HEK293 (cell line): ENCODE results near the gene GPR158.

Experiments
- CTCF ChIA-PET: fragments of 350-600 bp; formaldehyde crosslinking; extraction: SDS; loops from one replicate; lab custom pipeline; 2021; ENCODE audit warnings: antibody characterized with exemption; lab: Yijun Ruan, JAX
- POLR2A ChIA-PET: fragments of 300-600 bp; formaldehyde crosslinking; extraction: SDS; loops from one replicate; lab custom pipeline; 2020; ENCODE audit warnings: antibody characterized with exemption, inconsistent platforms; lab: Yijun Ruan, JAX
- H3K27ac ChIP-seq: fragments of 200-500 bp; sonication (Bioruptor generic); 2 replicates; pipeline ENCODE4 v1.5.1; 2014; ENCODE audit warnings: low read depth, low read length, control low read depth, inconsistent platforms; ENCODE audit errors: extremely low read depth
- H3K36me3 ChIP-seq, 2 experiments: fragments of 200-500 bp in 1 of 2; sonication (Bioruptor generic) in 1 of 2; 1 replicate in 1 of 2; 2 replicates in 1 of 2; pipeline ENCODE4 v1.5.1; 2014 to 2017; ENCODE audit warnings: inconsistent platforms in 2 of 2, low read length in 2 of 2; ENCODE audit not compliant: control insufficient read depth in 2 of 2, insufficient read depth in 1 of 2
- H3K4me1 ChIP-seq: fragments of 200-500 bp; sonication (Bioruptor generic); 2 replicates; pipeline ENCODE4 v1.5.1; 2014; ENCODE audit warnings: mild to moderate bottlenecking, low read length, inconsistent platforms; ENCODE audit not compliant: control insufficient read depth, insufficient read depth
- H3K4me3 ChIP-seq: 2 replicates; pipeline ENCODE4 v1.5.1; 2011; ENCODE audit warnings: low read depth, mild to moderate bottlenecking, control low read depth, low read length, moderate library complexity
- H3K9me3 ChIP-seq: fragments of 200-500 bp; sonication (Bioruptor generic); 2 replicates; pipeline ENCODE4 v1.5.1; 2014; ENCODE audit warnings: low read depth, low read length, inconsistent platforms; ENCODE audit not compliant: control insufficient read depth, insufficient read depth
- CTCF ChIP-seq: fragments of 450-650 bp; formaldehyde crosslinking; IDR thresholded peaks from 2 replicates; pipeline ENCODE4 v1.5.1; 2016; ENCODE audit warnings: missing biosample characterization, missing genetic modification characterization
- INSM2 ChIP-seq: fragments of 450-650 bp; formaldehyde crosslinking; IDR thresholded peaks from 2 replicates; pipeline ENCODE4 v1.5.1; 2016; ENCODE audit warnings: missing biosample characterization, missing genetic modification characterization
- KLF8 ChIP-seq: fragments of 450-650 bp; formaldehyde crosslinking; IDR thresholded peaks from 2 replicates; pipeline ENCODE4 v1.5.1; 2016; ENCODE audit warnings: missing biosample characterization, missing genetic modification characterization
- PATZ1 ChIP-seq: fragments of 450-650 bp; formaldehyde crosslinking; IDR thresholded peaks from 2 replicates; pipeline ENCODE4 v1.5.1; 2016; ENCODE audit warnings: missing biosample characterization, missing genetic modification characterization
- PBX3 ChIP-seq: sonication (generic); formaldehyde crosslinking; IDR thresholded peaks from 2 replicates; pipeline ENCODE4 v1.8.1; 2022; ENCODE audit warnings: mild to moderate bottlenecking, moderate library complexity, missing genetic modification reagents
- PRDM10 ChIP-seq: fragments of 450-650 bp; formaldehyde crosslinking; IDR thresholded peaks from 2 replicates; pipeline ENCODE4 v1.5.1; 2016; ENCODE audit warnings: missing biosample characterization, missing genetic modification characterization
- PRDM6 ChIP-seq: fragments of 450-650 bp; formaldehyde crosslinking; IDR thresholded peaks from 2 replicates; pipeline ENCODE4 v1.5.1; 2017; ENCODE audit warnings: missing biosample characterization, missing genetic modification characterization
- ZBTB21 ChIP-seq: fragments of 450-650 bp; formaldehyde crosslinking; IDR thresholded peaks from 2 replicates; pipeline ENCODE4 v1.5.1; 2017; ENCODE audit warnings: missing biosample characterization, missing genetic modification characterization
- ZFP3 ChIP-seq: fragments of 450-650 bp; formaldehyde crosslinking; IDR thresholded peaks from 2 replicates; pipeline ENCODE4 v1.5.1; 2016; ENCODE audit warnings: low read depth, missing biosample characterization, missing genetic modification characterization
- ZFP37 ChIP-seq: fragments of 450-650 bp; formaldehyde crosslinking; IDR thresholded peaks from 2 replicates; pipeline ENCODE4 v1.5.1; 2016; ENCODE audit warnings: missing biosample characterization, missing genetic modification characterization
- ZNF121 ChIP-seq: fragments of 450-650 bp; formaldehyde crosslinking; IDR thresholded peaks from 2 replicates; pipeline ENCODE4 v1.5.1; 2016; ENCODE audit warnings: missing biosample characterization, missing genetic modification characterization
- ZNF2 ChIP-seq: fragments of 450-650 bp; formaldehyde crosslinking; IDR thresholded peaks from 2 replicates; pipeline ENCODE4 v1.5.1; 2016; ENCODE audit warnings: missing biosample characterization, missing genetic modification characterization
- ZNF354C ChIP-seq: fragments of 450-650 bp; formaldehyde crosslinking; IDR thresholded peaks from 2 replicates; pipeline ENCODE4 v1.5.1; 2016; ENCODE audit warnings: missing biosample characterization, missing genetic modification characterization, low read depth, borderline replicate concordance
- ZNF37A ChIP-seq: fragments of 450-650 bp; IDR thresholded peaks from 2 replicates; pipeline ENCODE4 v1.5.1; 2018; ENCODE audit warnings: missing biosample characterization, missing genetic modification characterization
- ZNF449 ChIP-seq: fragments of 450-650 bp; formaldehyde crosslinking; IDR thresholded peaks from 2 replicates; pipeline ENCODE4 v1.5.1; 2017; ENCODE audit warnings: missing biosample characterization, mild to moderate bottlenecking, missing genetic modification characterization, moderate library complexity
- ZNF610 ChIP-seq: fragments of 450-650 bp; formaldehyde crosslinking; IDR thresholded peaks from 2 replicates; pipeline ENCODE4 v1.5.1; 2016; ENCODE audit warnings: missing biosample characterization, missing genetic modification characterization, borderline replicate concordance
- ZNF621 ChIP-seq: fragments of 450-650 bp; formaldehyde crosslinking; IDR thresholded peaks from 2 replicates; pipeline ENCODE4 v1.5.1; 2017; ENCODE audit warnings: missing biosample characterization, missing genetic modification characterization
- ZNF629 ChIP-seq: fragments of 450-650 bp; formaldehyde crosslinking; IDR thresholded peaks from 2 replicates; pipeline ENCODE4 v1.5.1; 2017; ENCODE audit warnings: missing biosample characterization, missing genetic modification characterization
- ZXDB ChIP-seq: fragments of 450-650 bp; formaldehyde crosslinking; IDR thresholded peaks from 2 replicates; pipeline ENCODE4 v1.5.1; 2016; ENCODE audit warnings: missing biosample characterization, missing genetic modification characterization

GPR158 gene

GRCh38 chr10:25174461-25175230 lies at the start of gene GPR158:
Gene GPR158 (plus strand): TSS chr10:25175001. CDS start chr10:25175421, 420 bp downstream.
- no peaks in the 10 kb centered on the region for H3K9me3 ChIP-seq
- ChIA-PET CTCF (interaction anchor here (1.4 kb wide), 1 partner anchor 556 kb away, joined by 3 read pairs; no protein-coding TSS in a partner anchor), POLR2A (no interaction called here)
- H3K4me1 ChIP-seq, result 0 out of 2 replicates have a peak, but pooled peaks cover 3% of the 10 kb centered on the region
- H3K27ac ChIP-seq, result no peak within 1 kb of the TSS
- H3K36me3 ChIP-seq, result no peaks in the 10 kb centered on the region
- peak within 1 kb of the TSS; percentile 47 for H3K4me3 ChIP-seq
- TF ChIP-seq CTCF (tag by site-specific recombination) (no peak), ZNF2 (tag by site-specific recombination) (peak; percentile 72; the same call in 1 of the 2 replicates), PATZ1 (tag by site-specific recombination) (peak; percentile 86), ZNF610 (tag by site-specific recombination) (peak; percentile 22; the same call in 1 of the 2 replicates), ZNF629 (tag by site-specific recombination) (peak; percentile 46; the same call in 1 of the 2 replicates), PRDM10 (tag by site-specific recombination) (peak; percentile 89), ZNF449 (peak; percentile 66), KLF8 (tag by site-specific recombination) (peak; percentile 88), PRDM6 (no peak), INSM2 (tag by site-specific recombination) (no peak; the same call in 1 of the 2 replicates), PBX3 (peak; percentile 99), ZNF621 (tag by site-specific recombination) (no peak), ZBTB21 (no peak), ZNF37A (no peak), ZNF354C (tag by site-specific recombination) (no peak), ZNF121 (no peak), ZFP3 (no peak), ZFP37 (tag by site-specific recombination) (peak; percentile 72), ZXDB (tag by site-specific recombination) (peak; percentile 83)
